Measurements from ENCODE around the gene SYNGR1.
A peak's percentile ranks its signal among the peaks of the same experiment; 100 is the strongest.

DNA sequence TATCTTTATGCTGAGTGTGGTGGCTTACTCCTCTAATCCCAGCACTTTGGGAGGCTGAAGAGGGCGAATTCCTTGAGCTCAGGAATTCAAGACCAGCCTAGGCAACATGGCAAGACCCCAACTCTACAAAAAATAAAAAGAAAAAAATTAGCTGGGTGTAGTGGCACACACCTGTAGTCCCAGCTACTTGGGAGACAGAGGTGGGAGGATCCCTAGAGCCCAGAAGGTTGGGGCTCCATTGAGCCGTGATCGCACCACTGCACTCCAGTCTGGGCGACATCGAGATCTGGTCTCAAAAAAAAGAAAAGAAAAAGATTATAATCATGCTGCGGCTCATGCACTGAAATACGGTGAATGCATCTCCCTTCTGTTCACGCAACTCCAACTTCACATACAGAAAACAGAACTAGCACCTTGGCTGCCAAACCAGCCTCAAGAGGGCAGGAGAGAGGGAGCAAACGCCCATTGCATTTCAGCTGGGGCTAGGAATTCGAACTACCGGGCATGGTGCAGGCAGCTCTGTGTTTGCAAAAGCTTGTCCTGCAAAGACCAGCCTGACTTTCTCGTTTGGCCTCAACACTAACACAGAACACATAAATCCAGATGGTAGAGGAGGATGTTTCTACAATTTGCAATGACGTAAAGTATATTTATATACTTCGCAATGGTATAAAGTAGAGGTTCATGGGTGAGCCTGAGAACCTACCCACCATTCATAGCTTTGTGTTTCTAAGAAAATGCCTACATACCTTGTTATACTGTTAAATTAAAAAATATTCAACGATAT is 6.3 kb upstream of the SYNGR1 start:
- TF ChIP-seq, protein P1, sequence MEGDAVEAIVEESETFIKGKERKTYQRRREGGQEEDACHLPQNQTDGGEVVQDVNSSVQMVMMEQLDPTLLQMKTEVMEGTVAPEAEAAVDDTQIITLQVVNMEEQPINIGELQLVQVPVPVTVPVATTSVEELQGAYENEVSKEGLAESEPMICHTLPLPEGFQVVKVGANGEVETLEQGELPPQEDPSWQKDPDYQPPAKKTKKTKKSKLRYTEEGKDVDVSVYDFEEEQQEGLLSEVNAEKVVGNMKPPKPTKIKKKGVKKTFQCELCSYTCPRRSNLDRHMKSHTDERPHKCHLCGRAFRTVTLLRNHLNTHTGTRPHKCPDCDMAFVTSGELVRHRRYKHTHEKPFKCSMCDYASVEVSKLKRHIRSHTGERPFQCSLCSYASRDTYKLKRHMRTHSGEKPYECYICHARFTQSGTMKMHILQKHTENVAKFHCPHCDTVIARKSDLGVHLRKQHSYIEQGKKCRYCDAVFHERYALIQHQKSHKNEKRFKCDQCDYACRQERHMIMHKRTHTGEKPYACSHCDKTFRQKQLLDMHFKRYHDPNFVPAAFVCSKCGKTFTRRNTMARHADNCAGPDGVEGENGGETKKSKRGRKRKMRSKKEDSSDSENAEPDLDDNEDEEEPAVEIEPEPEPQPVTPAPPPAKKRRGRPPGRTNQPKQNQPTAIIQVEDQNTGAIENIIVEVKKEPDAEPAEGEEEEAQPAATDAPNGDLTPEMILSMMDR (IDR thresholded peaks at IDR 0.05) = peak in 2 of 3 experiments; percentile 39 to 50
- TF ChIP-seq POLR2AphosphoS5 (IDR thresholded peaks at IDR 0.05; ENCODE audit: insufficient read depth in 1 of 2, low read depth in 1 of 2) (peak in 1 of 2 donors; percentile 43), POLR2A (IDR thresholded peaks at IDR 0.05) (no peak)
